MM.1S (cell line): ENCODE measurements around the gene CNRIP1.

ENCODE experiments used
- DNase-seq: peaks from one replicate; pipeline ENCODE4 v3.0.0-alpha.2; 2015
- H2AFZ ChIP-seq: fragments of 300-600 bp; sonication (generic); 2 replicates; pipeline ENCODE4 v1.6.0; 2016; ENCODE audit warnings: antibody characterized with exemption, low read length
- H3F3A ChIP-seq: fragments of 300-600 bp; sonication (generic); 2 replicates; pipeline ENCODE4 v1.6.1; 2016; ENCODE audit warnings: mild to moderate bottlenecking, antibody characterized with exemption, low read length, moderate library complexity, mixed read lengths; ENCODE audit not compliant: insufficient read depth
- H3K27ac ChIP-seq: fragments of 300-600 bp; sonication (generic); 2 replicates; pipeline ENCODE4 v1.5.1; 2016; ENCODE audit warnings: mild to moderate bottlenecking, low read length
- H3K27me3 ChIP-seq: fragments of 300-600 bp; sonication (generic); replicated peaks from 2 replicates; pipeline ENCODE4 v1.6.0; 2016; ENCODE audit warnings: low read length; ENCODE audit not compliant: insufficient read depth
- H3K36me3 ChIP-seq: fragments of 300-600 bp; sonication (generic); replicated peaks from 2 replicates; pipeline ENCODE4 v1.6.1; 2016; ENCODE audit warnings: mild to moderate bottlenecking, low read length, mixed read lengths; ENCODE audit not compliant: insufficient read depth
- H3K4me1 ChIP-seq: fragments of 300-600 bp; sonication (generic); 2 replicates; pipeline ENCODE4 v1.6.1; 2016; ENCODE audit warnings: low read length, mixed read lengths
- H3K4me2 ChIP-seq: fragments of 300-600 bp; sonication (generic); 2 replicates; pipeline ENCODE4 v1.6.0; 2016; ENCODE audit warnings: low read depth, low read length
- H3K4me3 ChIP-seq: fragments of 300-600 bp; sonication (generic); 2 replicates; pipeline ENCODE4 v1.5.1; 2016; ENCODE audit warnings: low read length, mixed read lengths
- H3K79me2 ChIP-seq: fragments of 300-600 bp; sonication (generic); 2 replicates; pipeline ENCODE4 v1.6.1; 2016; ENCODE audit warnings: mixed run types, low read length, mixed read lengths
- H3K9ac ChIP-seq: fragments of 300-600 bp; sonication (generic); 2 replicates; pipeline ENCODE4 v1.6.1; 2016; ENCODE audit warnings: low read length, mixed read lengths
- H3K9me2 ChIP-seq: fragments of 300-600 bp; sonication (generic); replicated peaks from 2 replicates; pipeline ENCODE4 v1.6.1; 2016; ENCODE audit warnings: mild to moderate bottlenecking, low read length, mixed read lengths; ENCODE audit not compliant: insufficient read depth
- H3K9me3 ChIP-seq: fragments of 300-600 bp; sonication (generic); replicated peaks from 2 replicates; pipeline ENCODE4 v1.6.1; 2016; ENCODE audit warnings: mild to moderate bottlenecking, low read length, mixed read lengths; ENCODE audit not compliant: insufficient read depth
- H4K20me1 ChIP-seq: fragments of 300-600 bp; sonication (generic); 2 replicates; pipeline ENCODE4 v1.6.1; 2016; ENCODE audit warnings: mild to moderate bottlenecking, low read length, moderate library complexity, mixed read lengths; ENCODE audit not compliant: insufficient read depth
- CTCF ChIP-seq: fragments of 300-600 bp; sonication (generic); IDR thresholded peaks from 2 replicates; pipeline ENCODE4 v1.5.1; 2016; ENCODE audit warnings: antibody characterized with exemption, low read length, mixed read lengths
- EZH2 ChIP-seq: fragments of 300-600 bp; sonication (generic); optimal IDR thresholded peaks from 2 replicates; pipeline ENCODE3; 2017; ENCODE audit warnings: low read depth, mild to moderate bottlenecking, antibody characterized with exemption, low read length, mixed read lengths
- EZH2phosphoT487 ChIP-seq: fragments of 300-600 bp; sonication (generic); IDR thresholded peaks from 2 replicates; pipeline ENCODE4 v1.6.1; 2018; ENCODE audit warnings: antibody characterized with exemption, low read length

Gene CNRIP1

GRCh38 chr2:68333009-68333408 lies 13.3 kb upstream of the CNRIP1 start:
- no peaks in the 10 kb centered on the region for H3K9me3 ChIP-seq

DNA sequence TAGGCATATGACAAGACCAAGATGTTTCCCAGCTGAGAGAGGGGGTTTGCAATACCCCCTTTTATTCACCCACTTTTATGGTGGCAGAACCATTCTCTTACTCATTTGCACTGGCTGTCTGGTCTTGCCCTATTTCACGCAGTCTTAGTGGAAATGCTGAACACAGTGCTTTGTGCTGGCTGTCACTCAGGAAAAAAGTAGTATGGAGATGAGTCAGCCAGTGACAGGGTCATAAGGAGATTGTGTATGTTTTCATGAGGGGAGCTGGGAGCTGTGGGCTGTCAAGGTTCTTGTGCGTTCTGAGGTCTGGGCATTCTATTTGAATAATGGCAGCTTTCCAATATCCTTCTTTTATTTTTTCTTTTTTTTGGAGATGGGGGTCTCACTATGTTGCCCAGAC lies 10.9 kb upstream of the CNRIP1 start:
- Histone ChIP-seq H3F3A (no peaks in the 10 kb centered on the region), H3K27me3 (no peaks in the 10 kb centered on the region), H3K4me1 (no peaks in the 10 kb centered on the region), H3K4me3 (no peak overlapping the region), H2AFZ (no peak overlapping the region), H3K9me3 (no peaks in the 10 kb centered on the region), H3K79me2 (no peaks in the 10 kb centered on the region), H3K9me2 (no peaks in the 10 kb centered on the region), H4K20me1 (no peaks in the 10 kb centered on the region), H3K4me2 (no peak overlapping the region), H3K27ac (no peak overlapping the region), H3K9ac (no peak overlapping the region), H3K36me3 (no peaks in the 10 kb centered on the region)
- TF ChIP-seq CTCF = no peak
- DNase-seq = no peak

More at GRCh38 chr2:68333009-68333408, 13.3 kb upstream of the CNRIP1 start:
- Histone ChIP-seq H3K9me2 (no peaks in the 10 kb centered on the region), H3K4me2 (no peak overlapping the region), H3K27me3 (no peaks in the 10 kb centered on the region), H3K27ac (no peak overlapping the region), H3K79me2 (no peaks in the 10 kb centered on the region), H3K4me3 (no peak overlapping the region), H2AFZ (no peak overlapping the region), H3F3A (no peaks in the 10 kb centered on the region), H3K36me3 (no peaks in the 10 kb centered on the region), H3K9ac (no peak overlapping the region), H3K4me1 (no peaks in the 10 kb centered on the region), H4K20me1 (no peaks in the 10 kb centered on the region)
- no peak for DNase-seq
- TF ChIP-seq EZH2phosphoT487 (no peak), EZH2 (no peak), CTCF (no peak)

DNA sequence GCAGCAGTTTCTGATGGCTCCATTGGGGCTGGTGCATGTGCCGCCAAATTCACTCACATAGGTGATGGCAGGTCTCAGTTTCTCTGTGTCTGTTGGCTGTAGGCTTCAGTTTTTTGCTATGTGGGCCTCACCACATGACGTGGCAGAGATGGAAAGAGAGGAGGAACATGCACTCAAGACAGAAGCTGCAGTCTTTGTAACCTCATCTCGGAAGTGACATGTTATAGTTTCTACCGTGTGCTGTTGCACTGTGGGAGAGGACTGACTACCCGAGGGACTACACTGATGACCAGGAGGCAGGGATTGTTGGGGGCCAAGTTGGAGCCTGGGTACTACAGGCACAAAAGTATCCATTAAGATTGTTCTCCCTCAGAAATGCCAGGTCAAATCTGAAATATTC lies 9.2 kb upstream of the CNRIP1 start:
- Histone ChIP-seq H3K9ac (no peak overlapping the region), H3K9me2 (no peaks in the 10 kb centered on the region), H3K36me3 (no peaks in the 10 kb centered on the region), H3K4me1 (no peaks in the 10 kb centered on the region), H3K79me2 (no peaks in the 10 kb centered on the region), H2AFZ (no peak overlapping the region), H3K9me3 (no peaks in the 10 kb centered on the region), H3K27ac (no peak overlapping the region), H4K20me1 (no peaks in the 10 kb centered on the region), H3F3A (no peaks in the 10 kb centered on the region), H3K4me3 (no peak overlapping the region), H3K27me3 (no peaks in the 10 kb centered on the region), H3K4me2 (no peak overlapping the region)
- no peak for TF ChIP-seq CTCF
- no peak for TF ChIP-seq EZH2phosphoT487
- TF ChIP-seq EZH2 = no peak
- no peak for DNase-seq

- H3F3A ChIP-seq = no peaks in the 10 kb centered on the region
- no peaks in the 10 kb centered on the region for H4K20me1 ChIP-seq
- no peaks in the 10 kb centered on the region for H3K9me2 ChIP-seq
- no peaks in the 10 kb centered on the region for H3K36me3 ChIP-seq
- no peak for DNase-seq
- no peaks in the 10 kb centered on the region for H3K4me1 ChIP-seq
- H3K79me2 ChIP-seq = no peaks in the 10 kb centered on the region
- H2AFZ ChIP-seq = no peak overlapping the region
- H3K27me3 ChIP-seq = no peaks in the 10 kb centered on the region
- H3K4me2 ChIP-seq = no peak overlapping the region
- TF ChIP-seq EZH2phosphoT487 = no peak
- TF ChIP-seq EZH2 = no peak
- no peak for TF ChIP-seq CTCF
- no peak overlapping the region for H3K4me3 ChIP-seq
- H3K9ac ChIP-seq = no peak overlapping the region
- no peak overlapping the region for H3K27ac ChIP-seq
- no peaks in the 10 kb centered on the region for H3K9me3 ChIP-seq
These were observed 5.3 kb upstream of the CNRIP1 start for GRCh38 chr2:68325056-68325455.
